ENCODE measurements around the gene MAP1B. TPM values are rescaled to one million over a fixed set of nuclear protein-coding genes. Genes with fewer than 3 reads are reported as not detected.

MAP1B gene
- polyA plus RNA-seq, 1 donor from 2014 or later: 234 TPM

DNA sequence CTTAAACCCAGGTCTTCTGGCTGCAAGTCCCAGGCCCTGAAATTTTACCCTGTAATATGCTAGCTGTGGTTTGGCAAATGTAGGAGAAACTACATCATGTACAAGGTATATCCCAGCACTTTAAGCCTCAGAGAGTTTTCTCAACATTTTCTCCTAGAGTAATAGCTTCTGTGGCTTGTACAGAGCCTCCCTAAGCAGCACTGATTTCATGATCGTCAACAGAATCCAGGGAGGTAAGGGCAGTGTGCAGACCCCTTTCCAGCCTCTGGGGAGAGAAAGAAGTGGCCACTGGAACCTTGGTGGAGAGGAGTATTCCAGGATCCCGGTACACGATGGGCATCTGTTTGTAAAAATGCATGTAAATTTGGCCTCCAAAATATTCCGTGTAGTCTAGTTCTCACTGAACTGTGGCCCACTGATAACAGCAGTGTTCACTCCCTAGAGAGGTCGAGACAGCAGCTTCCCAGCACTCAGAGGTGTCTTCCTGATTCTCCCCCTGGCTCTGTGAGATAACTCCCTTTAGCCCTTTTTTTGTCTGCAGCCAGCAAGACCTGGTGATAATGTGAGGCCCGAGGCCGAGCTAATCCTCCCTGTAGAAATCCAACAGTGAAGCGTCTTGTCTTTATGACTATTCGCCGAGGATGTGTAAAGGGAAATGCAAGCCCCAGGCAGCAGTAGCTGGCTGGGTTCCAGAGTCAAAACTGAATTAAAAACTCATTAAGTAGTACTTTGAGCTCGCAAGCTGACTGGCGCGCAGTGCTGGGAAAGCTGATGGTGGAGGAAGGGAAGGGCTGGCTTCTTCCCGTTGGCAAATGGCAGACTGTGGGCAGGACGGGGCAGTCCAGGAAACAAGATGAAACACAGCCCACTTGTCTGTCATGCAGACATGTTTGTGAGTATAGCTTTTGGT, 59.0 kb downstream of the MAP1B start:
- Histone ChIP-seq H3K4me3 (ENCODE audit: low read length) (peak overlapping the region; percentile 19), H3K4me2 (ENCODE audit: low read length) (no peak overlapping the region), H4K20me1 (ENCODE audit: insufficient read depth) (peaks cover 88% of the 10 kb centered on the region), H3K9me2 (ENCODE audit: insufficient read depth, low read length) (no peaks in the 10 kb centered on the region), H3F3A (ENCODE audit: insufficient read depth, low read length, poor library complexity, severe bottlenecking) (peaks cover 6% of the 10 kb centered on the region), H3K9me3 (ENCODE audit: low read length) (no peaks in the 10 kb centered on the region), H3K27me3 (ENCODE audit: insufficient read depth, low read depth, low read length) (no peaks in the 10 kb centered on the region), H3K36me3 (ENCODE audit: insufficient read depth, low read length) (peaks cover 6% of the 10 kb centered on the region), H3K79me2 (replicated peaks; ENCODE audit: insufficient read depth, low read length) (peaks cover 98% of the 10 kb centered on the region), H3K9ac (ENCODE audit: low read length) (peak overlapping the region; percentile 2), H3K27ac (ENCODE audit: low read length) (no peak overlapping the region), H2AFZ (ENCODE audit: low read depth, low read length) (no peak overlapping the region)
- TF ChIP-seq, protein P1, sequence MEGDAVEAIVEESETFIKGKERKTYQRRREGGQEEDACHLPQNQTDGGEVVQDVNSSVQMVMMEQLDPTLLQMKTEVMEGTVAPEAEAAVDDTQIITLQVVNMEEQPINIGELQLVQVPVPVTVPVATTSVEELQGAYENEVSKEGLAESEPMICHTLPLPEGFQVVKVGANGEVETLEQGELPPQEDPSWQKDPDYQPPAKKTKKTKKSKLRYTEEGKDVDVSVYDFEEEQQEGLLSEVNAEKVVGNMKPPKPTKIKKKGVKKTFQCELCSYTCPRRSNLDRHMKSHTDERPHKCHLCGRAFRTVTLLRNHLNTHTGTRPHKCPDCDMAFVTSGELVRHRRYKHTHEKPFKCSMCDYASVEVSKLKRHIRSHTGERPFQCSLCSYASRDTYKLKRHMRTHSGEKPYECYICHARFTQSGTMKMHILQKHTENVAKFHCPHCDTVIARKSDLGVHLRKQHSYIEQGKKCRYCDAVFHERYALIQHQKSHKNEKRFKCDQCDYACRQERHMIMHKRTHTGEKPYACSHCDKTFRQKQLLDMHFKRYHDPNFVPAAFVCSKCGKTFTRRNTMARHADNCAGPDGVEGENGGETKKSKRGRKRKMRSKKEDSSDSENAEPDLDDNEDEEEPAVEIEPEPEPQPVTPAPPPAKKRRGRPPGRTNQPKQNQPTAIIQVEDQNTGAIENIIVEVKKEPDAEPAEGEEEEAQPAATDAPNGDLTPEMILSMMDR (IDR thresholded peaks at IDR 0.05; ENCODE audit: poor library complexity, severe bottlenecking): no peak
- TF ChIP-seq POLR2AphosphoS5 (IDR thresholded peaks at IDR 0.05): peak; percentile 25

DNA sequence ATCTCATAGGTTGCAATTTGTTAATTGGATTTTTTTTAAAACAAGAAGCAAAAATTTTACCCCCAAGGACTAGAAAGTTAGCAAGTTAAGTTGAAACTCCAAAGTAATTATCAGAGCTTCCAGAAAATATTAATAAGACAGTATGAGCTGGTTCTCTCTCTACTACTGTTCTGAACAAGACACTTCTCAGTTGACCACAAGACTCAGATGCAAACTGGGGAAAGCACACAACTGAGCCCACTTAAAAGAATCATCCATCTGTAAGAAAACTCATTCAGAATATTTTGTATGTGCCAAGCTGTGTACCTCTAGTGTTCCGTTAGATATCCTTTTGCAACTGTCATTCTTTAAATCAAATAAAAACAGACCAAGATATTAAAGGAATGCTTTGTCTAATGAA, 60.0 kb downstream of the MAP1B start:
- Histone ChIP-seq H3K9ac (ENCODE audit: low read length) (no peak overlapping the region), H3K27me3 (ENCODE audit: insufficient read depth, low read depth, low read length) (no peaks in the 10 kb centered on the region), H3K9me3 (ENCODE audit: low read length) (no peaks in the 10 kb centered on the region), H3F3A (ENCODE audit: insufficient read depth, low read length, poor library complexity, severe bottlenecking) (peaks cover under 1% of the 10 kb centered on the region), H2AFZ (ENCODE audit: low read depth, low read length) (no peak overlapping the region), H3K27ac (ENCODE audit: low read length) (no peak overlapping the region), H3K4me3 (ENCODE audit: low read length) (peak overlapping the region; percentile 19), H3K36me3 (ENCODE audit: insufficient read depth, low read length) (peaks cover 6% of the 10 kb centered on the region), H3K79me2 (replicated peaks; ENCODE audit: insufficient read depth, low read length) (peaks cover 99% of the 10 kb centered on the region), H4K20me1 (ENCODE audit: insufficient read depth) (peaks cover 88% of the 10 kb centered on the region), H3K9me2 (ENCODE audit: insufficient read depth, low read length) (no peaks in the 10 kb centered on the region), H3K4me2 (ENCODE audit: low read length) (no peak overlapping the region)
- TF ChIP-seq EZH2 (IDR thresholded peaks at IDR 0.05; ENCODE audit: borderline replicate concordance, insufficient read depth, low read length, poor library complexity, severe bottlenecking) (no peak), POLR2AphosphoS5 (IDR thresholded peaks at IDR 0.05) (no peak), TAF1 (IDR thresholded peaks at IDR 0.05; ENCODE audit: low read depth) (no peak), SMC3 (conservative IDR thresholded peaks at IDR 0.05; ENCODE audit: poor library complexity) (no peak), MXI1 (conservative IDR thresholded peaks at IDR 0.05; ENCODE audit: poor library complexity, severe bottlenecking) (no peak), RAD21 (conservative IDR thresholded peaks at IDR 0.05) (no peak), EP300 (conservative IDR thresholded peaks at IDR 0.05; ENCODE audit: poor library complexity, severe bottlenecking) (no peak)
- TF ChIP-seq, protein P2, sequence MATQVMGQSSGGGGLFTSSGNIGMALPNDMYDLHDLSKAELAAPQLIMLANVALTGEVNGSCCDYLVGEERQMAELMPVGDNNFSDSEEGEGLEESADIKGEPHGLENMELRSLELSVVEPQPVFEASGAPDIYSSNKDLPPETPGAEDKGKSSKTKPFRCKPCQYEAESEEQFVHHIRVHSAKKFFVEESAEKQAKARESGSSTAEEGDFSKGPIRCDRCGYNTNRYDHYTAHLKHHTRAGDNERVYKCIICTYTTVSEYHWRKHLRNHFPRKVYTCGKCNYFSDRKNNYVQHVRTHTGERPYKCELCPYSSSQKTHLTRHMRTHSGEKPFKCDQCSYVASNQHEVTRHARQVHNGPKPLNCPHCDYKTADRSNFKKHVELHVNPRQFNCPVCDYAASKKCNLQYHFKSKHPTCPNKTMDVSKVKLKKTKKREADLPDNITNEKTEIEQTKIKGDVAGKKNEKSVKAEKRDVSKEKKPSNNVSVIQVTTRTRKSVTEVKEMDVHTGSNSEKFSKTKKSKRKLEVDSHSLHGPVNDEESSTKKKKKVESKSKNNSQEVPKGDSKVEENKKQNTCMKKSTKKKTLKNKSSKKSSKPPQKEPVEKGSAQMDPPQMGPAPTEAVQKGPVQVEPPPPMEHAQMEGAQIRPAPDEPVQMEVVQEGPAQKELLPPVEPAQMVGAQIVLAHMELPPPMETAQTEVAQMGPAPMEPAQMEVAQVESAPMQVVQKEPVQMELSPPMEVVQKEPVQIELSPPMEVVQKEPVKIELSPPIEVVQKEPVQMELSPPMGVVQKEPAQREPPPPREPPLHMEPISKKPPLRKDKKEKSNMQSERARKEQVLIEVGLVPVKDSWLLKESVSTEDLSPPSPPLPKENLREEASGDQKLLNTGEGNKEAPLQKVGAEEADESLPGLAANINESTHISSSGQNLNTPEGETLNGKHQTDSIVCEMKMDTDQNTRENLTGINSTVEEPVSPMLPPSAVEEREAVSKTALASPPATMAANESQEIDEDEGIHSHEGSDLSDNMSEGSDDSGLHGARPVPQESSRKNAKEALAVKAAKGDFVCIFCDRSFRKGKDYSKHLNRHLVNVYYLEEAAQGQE (IDR thresholded peaks at IDR 0.05; ENCODE audit: borderline replicate concordance): no peak
- TF ChIP-seq, protein P1 (IDR thresholded peaks at IDR 0.05; ENCODE audit: poor library complexity, severe bottlenecking): no peak
